ENCODE results near the gene COG7.
"Not testable (repeated sequence)": the region's sequence is repeated elsewhere in the genome, so short reads cannot be mapped to it uniquely, and the experiment has no call there.

COG7 gene

DNA sequence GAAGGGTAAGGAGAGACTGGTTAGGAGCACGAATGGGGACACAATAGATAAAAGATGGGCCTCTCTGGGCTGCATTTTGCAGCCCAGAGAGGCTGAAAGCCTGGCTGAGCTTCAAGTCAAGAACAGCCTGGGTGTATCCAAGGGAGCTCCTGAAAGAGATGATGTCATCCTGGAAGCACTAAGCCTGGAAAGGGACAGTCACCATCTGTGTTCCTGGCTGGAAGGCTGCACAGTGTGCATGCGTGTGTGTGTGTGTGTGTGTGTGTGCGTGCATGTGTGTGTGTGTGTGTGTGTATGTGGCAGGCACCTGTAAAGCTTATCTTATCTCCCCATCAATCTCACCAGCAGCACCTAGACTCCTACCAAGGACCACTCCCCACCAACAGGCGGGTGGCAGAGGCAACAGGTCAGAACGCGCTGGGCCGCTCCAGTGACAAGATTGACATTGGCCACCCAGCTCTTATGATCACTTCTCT, 44.1 kb downstream of the COG7 start:
- DNase-seq: peak; percentile 66

DNA sequence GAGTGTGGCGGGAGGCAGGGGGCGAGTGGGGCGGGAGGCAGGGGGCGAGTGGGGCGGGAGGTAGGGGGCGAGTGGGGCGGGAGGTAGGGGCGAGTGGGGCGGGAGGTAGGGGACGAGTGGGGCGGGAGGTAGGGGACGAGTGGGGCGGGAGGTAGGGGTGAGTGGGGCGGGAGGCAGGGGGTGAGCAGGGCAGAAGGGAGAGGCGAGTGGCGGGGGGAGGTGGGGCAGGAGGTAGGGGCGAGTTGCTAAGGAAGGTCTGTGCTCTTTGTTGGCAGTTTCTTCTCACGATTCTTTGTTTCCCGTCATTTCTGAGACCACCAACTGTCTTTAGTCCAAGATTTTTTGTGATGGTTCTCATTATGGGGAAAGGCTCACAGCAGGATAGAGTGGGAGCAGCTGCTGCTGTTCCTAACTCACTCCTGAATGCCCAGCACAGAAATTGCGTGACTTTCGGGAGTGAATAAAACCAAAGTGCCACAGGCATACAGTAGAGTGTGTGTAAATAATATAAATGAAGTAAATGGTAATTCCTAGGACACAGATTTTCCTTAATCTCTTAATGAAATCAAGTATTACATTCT, 44.7 kb downstream of the COG7 start:
- DNase-seq: no peak

DNA sequence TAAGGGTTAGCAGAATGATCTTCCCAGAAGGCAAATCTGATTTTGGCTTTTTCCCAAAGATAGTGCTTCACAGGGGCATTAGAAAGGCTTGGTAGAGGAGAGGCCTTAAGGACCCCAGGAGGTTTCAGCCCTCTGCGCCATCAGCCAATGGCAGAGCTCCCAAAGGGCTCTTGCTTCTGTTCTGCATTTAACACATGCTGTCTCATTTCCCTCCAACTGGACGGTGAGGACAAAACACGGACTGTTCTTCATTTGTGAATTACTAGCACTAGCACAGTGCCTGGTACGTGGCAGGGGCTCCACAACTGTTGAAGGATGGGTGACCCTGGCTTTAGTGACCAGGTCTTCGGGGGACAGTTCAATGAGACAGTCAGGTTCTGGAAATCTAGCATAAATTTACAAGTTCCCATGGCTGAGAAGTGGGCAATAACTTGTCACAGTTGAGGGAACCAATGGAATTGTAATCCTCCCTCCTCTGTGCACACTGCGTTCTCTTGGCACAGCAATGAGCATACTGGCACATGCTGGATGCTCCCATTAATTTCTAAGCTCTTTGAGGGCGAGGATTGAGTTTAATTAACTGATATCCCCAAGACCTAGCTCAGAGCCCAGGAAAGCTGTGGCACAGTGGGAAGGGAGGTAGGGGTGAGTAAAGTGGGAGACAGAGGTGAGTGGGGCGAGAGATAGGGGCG, 45.4 kb downstream of the COG7 start:
- DNase-seq: no peak

DNA sequence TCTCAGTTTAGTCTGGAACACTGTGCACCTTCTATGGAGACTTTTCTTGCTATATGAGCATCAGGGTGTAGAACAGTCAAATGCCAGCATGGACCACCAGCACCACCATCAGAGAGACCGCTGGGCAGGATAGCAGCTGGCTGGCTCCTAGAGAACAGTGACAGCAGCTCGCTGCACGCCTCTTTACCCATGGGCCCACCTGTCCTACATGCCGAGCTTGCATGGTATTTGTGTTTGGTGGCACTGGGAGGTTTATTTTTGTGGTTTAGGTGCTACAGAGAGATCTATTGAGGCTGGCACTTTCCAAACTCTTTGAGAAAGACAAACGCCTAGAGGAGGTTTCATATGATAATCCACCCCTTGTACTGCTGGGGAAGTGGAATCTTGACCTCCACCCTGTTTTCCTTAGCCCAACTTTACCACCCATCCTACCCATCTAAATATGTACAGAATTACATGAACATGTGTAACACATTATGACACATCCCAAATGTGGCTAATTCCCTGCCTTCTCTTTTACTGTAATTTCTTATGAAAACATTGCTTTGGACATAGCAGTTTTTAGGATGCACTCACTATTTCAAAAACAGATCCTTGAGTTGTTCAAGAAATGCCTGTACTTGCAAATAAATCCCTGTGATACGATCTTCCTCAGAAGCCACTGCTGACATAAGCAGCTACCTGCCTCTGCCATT, 46.3 kb downstream of the COG7 start:
- no peak for DNase-seq

DNA sequence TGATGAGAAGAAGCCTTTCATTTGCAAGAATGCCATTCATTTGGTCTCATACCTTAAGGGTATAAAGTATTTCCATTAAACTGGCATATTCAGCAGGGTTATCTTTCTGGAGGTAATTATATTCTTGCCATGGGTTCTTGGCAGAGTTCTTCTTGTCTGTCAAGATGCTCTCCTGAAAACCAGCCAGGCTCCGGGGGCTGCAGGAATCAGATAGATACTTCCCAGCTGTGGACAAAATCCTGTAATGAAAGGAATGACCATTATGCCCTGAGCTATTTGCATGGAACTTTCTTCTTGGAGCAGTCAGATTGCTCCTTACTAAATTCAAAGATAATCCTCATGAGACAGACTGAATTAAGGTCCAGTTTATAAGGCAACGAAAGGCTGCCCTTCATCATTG, 47.0 kb downstream of the COG7 start:
- no peak for DNase-seq

DNA sequence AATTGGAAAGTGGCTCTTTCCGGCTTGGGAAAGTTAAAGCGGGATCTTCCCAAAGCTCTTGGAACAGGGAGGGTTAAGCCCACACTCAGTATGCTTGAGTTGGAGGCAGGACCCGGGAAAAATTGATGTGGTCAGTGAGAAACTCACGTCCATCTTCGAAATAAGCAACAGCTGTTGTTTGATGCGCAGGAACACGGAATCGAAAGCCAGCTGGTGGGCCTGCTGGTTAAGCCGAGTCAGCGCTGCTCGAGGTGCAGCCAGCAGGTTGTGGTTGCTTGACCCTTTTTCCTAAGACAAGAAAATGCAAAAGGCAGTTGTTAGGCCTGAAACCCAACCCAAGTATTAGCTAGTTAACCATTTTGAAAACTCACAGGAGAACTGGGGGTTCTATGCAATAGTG, 49.4 kb downstream of the COG7 start:
- DNase-seq: no peak

DNA sequence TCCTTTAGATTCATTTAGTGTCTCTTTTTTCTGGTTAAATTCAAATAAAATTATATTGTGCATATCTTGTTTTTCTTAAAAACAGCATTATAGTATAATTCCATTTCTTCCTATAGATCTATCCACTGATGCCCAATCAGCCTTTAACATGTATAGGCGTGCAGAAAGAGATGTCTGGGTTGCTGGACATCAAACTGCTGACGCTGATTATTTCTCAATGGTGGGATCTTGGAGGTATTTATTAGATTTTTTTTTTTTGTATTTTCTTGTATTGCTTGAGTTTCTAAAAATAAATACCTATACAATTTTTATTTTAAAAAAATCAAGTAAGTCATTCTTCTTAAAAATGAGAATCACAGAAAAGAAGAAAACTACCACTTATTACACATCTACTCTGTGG, 50.9 kb downstream of the COG7 start:
- no peak for DNase-seq

DNA sequence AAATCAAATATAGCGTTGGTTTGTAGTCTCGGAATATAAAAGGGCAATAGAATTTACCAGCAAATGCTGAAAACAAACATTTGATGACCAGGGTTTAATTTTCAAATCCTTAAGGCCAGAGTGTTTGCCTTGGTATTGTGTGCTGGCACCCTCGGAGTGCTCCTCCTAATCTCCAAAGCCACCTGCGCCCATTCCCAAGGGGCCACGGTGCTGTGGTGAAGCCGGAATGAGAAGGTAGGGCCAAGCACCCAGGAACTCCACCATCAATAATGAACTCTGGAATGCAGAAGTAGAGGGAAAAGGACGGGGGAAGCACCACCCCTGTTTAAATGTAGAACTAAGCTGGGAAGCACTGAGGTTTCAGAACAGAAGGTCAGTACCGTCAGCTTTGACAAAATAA, 51.9 kb downstream of the COG7 start:
- DNase-seq: no peak

DNA sequence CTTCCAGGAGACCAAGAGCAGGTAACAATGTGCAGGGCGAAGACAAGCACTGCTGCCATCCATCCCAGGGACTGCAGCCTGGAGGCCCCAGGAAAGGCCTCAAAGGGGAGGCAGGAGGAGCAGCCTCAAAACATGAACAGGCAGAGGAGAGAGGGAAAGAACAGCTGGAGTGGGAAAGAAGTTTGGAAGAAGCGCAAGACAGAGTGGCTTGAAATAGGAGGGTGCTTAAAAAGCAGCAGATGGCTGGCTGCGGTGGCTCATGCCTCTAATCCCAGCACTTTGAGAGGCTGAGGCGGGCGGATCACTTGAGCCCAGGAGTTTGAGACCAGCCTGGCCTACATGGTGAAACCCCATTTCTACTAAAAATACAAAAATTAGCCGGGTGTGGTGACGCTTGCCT, 52.5 kb downstream of the COG7 start:
- not testable (repeated sequence) for DNase-seq

DNA sequence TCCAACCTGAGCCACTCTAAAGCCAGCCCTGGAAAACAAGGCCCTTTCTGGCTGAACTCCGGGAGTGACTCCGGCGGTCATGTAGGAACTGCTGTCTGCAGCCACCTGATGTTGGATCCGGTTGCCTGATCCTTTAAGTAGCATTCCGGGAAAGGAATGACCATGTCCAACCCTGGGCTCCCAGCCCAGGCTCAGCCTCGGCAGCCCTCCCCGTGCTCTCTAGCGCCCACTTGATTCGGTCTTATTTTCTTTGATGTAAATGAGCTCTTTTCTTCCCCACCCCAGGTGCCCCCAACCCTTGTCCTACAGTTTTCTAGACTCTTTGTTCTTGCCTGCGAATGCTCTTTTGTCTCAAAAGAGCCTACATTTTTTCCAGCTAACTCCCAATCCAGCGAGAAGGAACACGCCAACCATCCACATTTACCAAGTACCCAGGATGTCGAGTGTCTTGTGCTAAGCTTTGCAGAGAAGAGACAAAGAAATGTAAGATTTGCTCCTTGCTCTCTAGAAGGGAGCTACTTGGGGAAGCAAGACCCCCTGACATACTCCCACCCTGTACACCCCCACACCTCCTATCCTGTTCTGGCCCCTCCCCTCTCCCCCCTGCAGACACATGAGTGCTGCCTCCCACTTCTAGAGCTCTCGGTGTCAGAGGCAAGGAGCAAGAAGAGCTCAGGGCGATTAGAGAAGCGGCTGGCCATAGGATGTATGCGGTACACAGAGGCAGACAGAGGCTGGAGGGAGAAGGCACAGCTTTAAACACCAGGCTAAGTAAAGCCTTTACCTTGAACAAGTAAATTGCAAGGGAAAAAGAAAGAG, 53.8 kb downstream of the COG7 start:
- DNase-seq: no peak

DNA sequence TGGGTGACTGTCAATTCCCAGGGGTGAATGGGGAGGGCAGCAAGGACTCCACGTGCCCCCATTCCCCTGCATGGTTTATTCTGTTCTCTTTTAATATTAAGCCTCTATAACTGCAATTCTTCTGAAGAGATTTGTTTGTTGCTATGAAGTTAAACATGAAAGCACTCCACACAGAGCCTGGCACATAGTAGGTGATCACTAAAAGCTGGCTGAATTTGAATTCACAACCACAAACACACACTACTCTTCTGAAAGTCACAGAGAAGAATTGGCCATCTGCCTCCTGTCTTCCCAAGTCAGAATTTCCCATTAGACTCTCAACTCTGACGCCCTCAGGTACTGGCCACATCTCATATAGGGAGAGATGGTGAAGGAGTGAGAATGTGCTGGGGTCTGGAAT, 55.5 kb downstream of the COG7 start:
- DNase-seq: no peak

DNA sequence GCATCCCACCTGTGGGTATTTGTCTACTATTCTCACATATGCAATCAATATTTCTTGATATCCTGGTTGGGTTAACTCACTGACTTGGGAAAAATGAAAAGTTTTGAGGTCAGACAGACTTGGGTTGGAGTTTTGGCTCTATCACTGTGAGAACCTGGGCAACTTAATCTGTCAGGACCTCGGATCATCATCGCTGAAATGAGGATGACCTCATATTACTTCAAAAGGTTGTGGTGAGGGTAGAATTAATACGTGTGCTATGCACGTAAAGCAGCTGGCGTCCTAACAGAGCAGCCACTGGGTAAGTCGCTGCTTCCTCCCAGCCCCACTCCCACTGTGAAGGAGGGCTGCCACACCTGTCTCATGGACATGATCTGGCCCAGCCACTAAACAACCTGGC, 57.3 kb downstream of the COG7 start:
- no peak for DNase-seq

DNA sequence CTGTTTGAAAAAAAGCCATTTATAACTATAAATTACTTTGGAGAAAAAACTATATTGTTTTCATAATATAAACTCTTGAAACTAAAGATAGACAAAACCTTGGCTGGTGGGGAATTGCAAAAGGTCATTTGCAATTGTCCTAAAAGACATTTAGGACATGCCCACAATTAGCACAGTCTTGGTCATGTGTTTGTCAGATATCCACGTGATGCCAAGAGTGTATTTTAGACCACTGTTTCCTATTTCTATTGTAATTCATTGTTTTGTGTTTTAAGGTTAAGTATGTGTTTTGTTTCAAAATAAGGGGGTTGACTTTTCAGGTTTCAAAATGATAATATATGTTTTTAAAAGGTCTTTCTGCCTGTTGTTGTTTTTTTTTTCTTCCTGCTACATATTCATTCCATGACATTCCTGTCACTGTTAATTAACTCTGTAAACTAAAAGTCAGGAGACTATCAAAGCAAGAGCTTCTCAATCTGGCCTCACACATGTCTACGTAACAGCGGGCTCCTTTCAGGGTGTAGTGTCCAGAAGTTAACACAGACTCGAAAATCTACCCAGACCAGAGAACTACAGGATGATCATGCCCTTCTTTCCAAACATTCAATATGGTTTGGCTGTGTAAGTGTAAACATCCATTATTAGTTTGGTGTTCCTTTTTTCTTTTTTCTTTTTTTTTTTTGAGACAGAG, 58.7 kb downstream of the COG7 start:
- DNase-seq: no peak

DNA sequence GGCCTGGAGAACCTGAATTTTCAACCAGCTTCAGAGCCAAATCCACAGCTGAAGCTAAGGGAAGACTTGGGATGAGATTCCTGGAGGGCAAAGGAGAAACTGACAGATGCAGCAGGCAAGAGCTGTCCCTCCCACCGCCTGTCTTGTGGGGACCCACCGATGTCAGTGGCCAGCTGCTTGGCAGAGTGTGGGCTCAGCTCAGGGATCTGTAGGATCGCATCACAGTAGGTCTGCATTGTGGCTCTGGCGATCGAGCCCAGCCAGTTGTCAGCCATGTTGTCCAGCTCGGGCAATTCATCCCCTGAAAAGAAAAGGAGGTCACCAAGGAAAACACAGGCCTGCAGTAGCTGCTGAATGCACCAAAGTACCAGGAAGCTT, 60.8 kb downstream of the COG7 start:
- no peak for DNase-seq

DNA sequence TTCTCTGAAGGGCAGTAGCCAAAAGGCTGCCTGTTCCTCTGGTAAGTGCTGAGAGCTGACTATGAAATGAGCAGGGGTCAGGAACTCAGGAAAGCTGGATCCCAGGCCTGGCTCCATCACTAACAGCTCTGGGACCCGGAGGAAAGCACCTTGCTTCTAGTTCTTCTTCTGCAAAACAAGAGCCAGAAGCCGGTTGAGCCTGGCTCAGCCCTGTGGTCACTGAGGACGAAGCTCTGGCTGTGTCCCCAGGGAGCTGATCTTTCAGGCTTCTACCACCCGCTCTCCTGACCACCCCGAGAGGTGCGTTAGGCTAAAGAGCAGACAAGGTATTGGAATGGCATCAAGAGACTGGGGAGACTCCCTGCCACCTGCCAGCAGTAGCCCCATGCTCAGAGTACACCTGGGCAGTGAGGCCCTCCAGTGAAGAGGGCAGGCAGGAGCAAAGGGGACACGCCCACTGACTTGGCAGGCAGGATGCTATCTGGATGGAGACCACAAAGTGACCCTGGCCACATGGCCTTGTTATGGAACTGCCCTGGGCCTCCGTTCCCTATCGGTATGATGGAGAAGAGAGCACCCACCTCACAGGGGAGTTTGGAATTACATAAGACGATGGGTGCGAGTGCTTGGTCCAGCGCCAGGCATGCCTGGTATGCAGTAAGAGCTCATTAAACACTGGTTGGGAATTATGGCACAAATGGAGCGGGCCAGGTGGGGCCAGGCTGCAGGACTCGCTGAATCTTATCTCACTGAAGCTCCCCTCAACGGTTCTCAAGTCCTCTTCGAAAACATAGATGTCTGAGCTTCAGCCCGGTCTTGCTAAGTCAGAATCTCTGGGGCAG, 61.4 kb downstream of the COG7 start:
- no peak for DNase-seq

DNA sequence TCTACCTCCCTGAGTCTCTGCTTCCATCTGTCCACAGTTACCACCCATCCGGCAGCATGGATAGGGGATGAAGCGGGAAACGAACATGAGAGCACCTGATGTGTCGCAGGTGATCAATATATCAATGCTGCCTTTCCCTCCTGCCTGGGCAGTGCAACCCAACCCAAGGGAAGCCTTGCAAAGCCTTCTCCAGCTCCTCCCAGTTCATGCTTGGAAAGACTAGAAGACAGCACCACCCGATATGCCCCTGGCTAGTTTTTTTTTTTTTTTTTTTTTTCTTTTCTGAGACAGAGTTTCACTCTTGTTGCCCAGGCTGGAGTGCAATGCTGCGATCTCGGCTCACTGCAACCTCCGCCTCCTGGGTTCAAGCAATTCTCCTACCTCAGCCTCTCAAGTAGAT, 63.1 kb downstream of the COG7 start:
- not testable (repeated sequence) for DNase-seq

DNA sequence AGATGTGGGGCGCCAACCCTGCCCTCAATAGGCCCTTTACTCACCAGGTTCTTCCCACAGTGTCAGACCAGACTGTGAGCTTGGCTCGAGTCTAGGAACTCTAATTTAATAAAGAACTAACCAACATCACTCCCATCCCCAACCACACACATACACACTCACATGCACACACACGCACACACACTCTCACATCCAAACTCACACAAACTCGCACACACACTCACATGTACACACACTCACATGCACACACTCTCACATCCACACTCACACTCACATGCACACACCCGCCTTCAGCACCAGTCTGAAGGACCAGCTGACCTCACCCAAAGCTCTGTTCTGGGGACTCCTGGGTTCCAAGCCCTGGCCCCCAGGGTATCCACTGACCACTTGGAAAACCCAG, 63.8 kb downstream of the COG7 start:
- DNase-seq: no peak

DNA sequence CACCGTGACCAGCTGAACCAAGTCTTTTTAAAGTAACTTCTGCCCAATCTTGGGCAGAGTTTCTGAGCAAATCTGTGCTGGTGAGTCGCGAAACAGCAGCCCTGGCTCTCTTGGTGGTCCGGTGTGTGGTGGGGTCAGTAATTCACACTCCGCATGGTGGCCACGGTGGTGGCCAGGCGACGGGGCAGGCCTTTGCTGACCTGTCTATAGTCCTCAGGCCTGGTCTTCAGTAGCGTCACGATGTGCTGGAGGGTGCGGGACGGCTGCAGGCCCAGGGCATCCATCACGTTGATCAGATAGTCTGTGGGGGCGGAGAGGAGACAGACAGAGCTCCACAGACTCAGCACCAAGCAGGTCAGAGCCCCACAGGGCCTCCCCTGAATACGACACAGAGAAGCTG, 64.2 kb downstream of the COG7 start:
- DNase-seq: no peak

DNA sequence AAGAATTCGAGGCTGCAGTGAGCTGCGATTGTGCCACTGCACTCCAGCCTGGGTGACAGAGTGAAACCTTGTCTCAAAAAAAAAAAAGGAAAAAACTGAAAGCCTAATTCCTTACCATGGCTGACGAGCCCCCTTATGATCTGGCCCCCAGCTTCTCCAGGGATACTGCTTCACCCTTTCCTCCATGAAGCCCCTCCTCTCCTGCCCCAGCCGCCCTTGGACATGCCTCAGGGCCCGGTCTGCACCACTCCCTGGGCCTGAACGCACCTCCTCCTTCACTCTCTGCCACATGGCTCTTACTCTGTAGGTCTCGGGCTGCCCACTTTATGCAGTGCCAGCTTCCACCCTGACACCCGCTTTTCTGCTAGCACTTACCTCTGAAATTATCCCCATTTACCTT, 65.3 kb downstream of the COG7 start:
- no peak for DNase-seq

DNA sequence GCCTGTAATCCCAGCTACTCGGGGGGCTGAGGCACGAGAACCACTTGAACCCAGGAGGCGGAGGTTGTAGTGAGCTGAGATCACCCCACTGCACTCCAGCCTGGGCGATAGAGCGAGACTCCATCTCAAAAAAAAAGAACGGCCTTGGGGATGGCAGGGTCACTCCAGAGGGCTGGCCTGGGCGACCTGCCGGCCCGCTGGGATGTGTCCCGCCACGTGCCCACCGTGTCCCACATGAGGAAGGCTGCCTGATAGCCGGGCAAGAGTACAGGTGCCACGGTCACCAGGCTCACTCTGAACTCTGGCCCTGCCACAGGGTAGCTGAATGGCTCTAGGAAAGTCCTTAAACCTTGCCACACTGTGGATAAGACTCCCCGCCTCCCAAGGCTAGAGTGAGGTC, 67.5 kb downstream of the COG7 start:
- DNase-seq: no peak

DNA sequence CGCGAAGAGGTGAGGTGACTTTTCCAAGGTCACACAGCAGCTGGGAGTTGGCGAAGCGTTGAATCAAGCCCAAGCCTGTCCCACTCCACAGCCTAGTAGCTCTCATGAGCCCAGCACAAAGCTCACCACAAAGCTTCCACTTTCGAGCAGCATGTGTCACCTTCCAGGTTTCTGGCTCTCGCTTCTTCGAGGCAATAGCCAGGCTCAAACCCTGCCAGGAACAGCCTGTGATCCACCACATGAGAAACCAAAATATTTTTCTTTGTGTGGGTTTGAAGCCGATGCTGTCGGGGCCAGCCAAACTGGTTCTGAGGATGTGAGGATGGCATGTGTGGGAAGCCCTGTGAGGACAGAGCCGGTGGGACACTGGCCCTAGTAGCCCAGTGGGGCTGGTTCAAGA, 68.1 kb downstream of the COG7 start:
- DNase-seq: no peak

DNA sequence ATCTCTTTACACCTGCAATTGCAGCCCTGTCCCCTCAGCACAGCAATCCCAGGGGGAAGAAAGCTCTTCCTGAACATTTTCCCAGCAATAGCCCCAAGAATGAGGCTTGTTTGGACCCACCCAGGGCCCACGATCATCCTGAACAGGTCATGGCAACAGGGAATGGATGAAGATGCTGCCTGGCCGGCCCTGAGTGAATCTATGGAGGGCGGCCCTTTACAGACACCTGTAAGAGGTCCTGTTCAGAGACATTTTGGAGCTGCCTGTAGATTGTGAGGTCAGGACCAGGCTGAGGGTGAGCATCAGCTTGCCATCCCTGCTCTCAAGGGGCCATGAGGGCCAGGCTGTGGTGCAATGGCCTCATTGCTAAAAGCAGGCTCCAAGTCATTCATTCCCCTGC, 69.1 kb downstream of the COG7 start:
- no peak for DNase-seq
